HG03108 (cell line): ENCODE data around the gene TDRD1.

Experiments used
- ATAC-seq: cut with Tn5 transposase; IDR thresholded peaks from one replicate; pipeline ENCODE4 v1.9.1; 2021; ENCODE audit warnings: moderate library complexity; ENCODE audit not compliant: unreplicated experiment

The TDRD1 gene

DNA sequence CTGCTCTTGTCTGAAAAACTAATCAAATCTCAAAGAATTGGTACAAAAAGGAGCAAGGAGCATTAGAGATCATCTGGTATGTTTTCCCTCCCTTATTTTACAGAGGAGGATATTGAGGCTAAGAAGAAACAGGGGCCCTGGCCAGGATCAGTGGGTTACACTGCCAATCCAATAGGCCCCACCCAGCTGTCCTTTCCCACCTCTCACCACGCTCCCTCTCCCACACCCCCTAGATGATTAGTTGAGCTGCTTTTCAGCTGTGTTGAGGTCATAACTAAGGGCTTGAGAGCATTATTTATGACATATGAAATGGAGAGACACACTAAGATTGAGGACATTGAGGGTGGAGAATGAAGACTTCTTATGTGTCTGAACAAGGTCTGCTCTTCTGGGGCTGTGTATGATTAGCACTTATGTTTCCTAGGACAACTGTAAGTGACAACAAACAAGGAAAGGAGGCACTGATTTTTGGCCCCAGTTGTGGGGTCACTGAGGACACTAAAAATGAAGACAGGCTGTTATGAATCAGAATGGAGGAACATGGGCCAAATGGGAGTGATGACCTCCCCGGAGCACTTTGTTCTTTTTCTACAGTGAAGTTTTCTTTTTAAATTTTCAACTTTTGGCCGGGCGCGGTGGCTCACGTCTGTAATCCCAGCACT, 86.4 kb downstream of the TDRD1 start:
- ATAC-seq: no peak

DNA sequence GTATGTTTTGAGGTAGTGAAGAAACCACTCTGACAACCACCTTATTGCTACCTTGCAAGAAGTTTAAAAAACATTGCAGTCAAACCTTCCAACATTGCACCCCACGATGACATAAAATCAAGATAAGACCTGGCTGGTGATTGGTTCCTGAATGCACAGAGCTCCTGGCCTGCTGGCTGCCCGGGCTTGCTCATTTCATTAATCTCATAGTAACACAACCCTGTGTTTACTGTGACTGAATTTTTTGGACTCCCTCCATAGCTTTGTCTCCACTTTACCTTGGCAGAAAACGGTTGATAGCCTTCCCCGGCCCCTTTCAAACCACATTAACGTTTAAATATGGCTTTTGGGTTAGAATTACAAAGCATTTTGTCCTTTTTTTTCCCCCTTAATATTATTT, 87.4 kb downstream of the TDRD1 start:
- no peak for ATAC-seq

DNA sequence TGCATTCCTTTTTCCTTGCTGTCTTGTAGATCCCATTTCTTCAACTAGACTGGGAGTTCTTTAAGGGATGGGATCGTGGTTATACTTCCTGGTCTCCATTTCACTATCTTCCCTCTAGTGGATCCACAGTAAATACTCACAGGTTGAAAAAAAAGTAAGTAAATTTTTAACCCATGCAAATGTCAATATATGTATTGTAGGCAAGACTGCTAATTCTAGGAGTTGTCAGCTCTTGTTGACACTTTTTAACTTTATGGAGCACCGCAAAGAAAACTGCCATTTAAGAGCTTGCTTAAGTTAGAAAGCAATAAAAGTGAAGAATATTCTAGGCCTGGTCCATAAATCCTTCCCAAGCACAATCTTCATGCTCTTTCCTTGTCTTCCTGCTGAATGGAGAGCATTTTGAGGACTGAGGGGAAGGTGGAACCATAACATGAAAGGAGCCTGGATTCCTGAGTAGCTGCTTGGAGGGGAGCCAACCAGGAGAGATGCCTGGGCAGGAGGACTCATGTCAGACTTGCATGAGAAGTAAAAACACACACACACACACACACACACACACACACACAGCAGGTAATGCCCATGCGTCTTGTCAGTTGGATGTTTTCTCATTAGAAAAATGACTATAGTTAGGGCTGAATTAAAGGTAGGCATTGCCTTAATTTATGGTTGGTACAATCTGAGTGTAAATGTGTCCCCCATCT, 92.1 kb downstream of the TDRD1 start:
- no peak for ATAC-seq

DNA sequence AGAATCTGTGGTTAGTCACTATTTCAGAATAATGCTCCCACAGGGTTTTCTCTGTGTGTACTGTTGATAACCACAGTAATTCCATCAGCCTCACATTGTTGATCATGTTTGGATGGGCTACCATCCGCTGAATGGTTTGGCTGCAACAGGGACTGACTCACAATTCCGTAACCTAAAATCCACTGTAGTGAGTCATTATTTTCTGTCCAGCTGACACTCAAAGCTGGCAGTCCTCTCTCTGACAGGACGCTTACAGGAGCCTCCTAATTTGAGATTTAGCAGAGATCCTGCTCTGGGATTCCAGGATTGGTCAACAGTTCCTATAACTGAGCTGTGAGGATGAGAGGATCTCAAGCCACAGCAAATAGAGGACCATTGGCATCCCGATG, 92.6 kb downstream of the TDRD1 start:
- no peak for ATAC-seq

DNA sequence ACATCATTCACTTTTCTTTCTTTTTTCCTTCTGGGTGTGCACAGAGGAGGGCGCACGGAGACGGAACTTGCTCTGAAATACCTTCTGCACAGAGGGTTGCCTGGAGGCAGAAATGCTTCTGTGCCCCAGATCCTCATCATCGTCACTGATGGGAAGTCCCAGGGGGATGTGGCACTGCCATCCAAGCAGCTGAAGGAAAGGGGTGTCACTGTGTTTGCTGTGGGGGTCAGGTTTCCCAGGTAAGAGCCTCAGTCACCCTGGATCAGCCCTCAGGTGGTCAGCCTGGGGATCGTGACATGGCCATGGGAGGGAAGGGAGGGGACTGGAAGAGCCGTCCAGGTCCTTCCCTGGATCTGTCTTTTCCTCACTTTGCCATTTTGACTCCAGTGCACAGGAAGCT, 93.5 kb downstream of the TDRD1 start:
- ATAC-seq: no peak

DNA sequence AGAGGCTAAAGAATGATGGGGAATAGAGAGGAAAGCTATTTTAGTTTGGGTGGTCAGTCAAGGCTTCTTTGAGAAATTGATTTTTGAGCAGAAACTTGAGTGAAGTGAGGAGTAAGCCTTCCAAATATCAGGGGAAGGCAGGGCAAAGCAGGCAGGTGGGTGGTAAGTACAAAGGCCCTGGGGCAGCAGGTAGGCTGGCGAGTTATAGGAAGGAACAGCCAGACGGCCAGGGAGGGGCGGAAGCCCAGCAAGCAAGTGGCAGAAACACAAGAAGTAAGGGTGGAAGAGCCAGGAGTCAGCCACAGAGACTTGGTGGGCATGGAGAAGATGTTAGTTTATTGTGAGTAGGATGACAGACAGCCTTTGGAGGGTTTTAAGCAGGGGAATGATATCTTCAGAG, 94.8 kb downstream of the TDRD1 start:
- ATAC-seq: no peak

DNA sequence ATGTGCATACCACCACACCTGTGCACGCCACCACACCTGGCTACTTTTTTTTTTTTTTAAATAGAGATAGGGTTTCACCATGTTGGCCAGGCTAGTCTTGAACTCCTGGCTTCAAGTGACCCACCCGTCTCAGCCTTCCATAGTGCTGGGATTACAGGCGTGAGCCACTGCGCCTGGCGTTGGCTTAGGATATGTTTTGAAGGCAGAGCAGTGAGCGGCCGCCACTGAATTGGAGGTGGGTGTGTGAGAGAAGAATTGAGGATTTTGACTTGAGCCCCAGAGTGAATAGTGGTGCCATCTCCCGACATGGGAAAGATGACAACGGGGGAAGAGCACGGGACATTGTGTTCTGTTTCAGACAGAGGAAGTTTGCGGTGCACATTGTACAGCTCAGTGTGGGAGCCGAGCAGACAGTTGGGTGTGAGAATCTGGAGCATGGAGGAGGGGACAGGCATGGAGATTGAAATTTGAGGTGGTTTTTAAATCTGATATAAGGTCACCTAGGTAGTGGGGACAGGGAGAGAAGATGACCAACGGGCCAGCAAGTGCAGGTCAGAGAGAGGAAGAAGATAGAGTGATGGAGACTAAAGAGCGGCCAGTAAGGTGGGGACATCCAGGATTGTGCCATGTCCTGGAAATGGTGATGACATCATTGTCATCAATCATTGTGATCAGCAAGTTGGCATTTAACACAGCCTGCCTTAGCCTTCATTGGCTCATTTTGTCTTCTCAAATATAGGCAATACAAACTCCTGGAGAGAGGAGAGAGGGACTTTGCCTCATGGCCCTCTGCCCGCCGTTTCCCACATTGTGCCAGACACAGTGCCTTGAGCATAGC, 95.7 kb downstream of the TDRD1 start:
- no peak for ATAC-seq

DNA sequence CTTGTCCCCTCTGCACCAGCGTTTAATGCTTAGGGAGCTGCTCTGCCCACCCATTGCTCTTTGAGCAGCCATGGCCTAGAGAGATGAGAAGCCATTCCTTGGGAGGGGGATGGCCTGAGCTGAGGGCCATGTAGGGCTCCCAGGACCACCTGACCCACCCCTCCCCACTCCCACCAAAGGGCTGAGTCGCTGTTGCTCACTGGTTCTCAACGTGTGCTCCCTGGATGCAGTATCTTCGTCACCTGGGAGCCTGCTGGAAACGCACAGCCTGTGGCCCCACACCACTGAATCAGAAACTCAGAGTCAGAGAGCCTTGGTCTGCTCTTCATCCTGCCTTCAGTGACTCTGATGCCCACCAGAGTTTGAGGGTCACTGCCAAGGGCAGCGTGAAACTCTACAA, 96.9 kb downstream of the TDRD1 start:
- ATAC-seq: no peak

DNA sequence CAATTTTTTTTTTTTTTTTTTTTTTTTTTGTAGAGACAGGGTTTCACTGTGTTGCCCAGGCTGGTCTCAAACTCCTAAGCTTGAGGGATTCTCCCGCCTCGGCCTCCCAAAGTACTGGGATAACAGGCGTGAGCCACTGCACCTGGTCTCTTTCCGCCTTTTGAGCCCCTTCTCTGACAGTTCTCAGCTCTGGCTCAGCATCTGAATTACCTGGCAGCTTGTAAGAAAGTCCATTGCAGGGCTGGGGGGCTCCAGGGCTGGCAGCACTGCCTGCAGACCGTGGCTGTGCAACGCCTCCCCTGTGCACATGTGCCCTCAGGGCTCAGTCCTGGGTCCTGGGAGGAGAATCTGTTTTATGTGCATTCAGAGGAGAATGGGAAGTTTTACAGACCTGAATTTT, 97.5 kb downstream of the TDRD1 start:
- no peak for ATAC-seq

DNA sequence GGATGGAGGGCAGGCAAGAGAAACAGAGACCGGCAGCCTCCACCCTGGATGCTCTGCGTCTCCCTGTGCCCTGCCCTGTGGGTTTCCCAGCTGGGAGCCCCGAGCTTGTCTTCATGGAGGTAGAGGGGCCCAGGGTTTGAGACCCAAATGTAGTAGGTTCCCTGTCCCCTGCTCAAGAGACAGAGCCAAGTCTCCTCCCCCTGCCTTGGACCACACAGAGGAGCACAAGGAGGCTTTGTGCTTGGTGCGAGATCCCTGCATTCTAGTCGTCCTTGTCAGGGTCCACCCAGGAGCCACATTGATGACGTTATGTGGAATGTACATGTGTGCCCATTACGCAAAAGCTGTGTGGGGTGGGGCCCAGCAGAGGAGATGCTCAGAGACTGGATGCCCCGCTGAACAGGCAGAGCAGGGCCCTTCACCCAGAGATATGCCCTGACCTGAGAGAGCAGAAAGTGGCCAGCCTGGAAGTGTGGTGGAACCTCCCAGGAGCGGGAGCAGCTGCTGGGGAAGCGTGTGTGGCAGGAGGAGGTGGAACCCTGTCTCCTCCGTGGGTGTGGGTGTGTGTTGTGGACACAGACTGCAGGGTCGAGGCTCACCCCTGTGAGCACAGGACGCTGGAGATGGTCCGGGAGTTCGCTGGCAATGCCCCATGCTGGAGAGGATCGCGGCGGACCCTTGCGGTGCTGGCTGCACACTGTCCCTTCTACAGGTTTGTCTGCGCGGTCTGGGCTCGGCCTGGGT, 99.2 kb downstream of the TDRD1 start:
- no peak for ATAC-seq

DNA sequence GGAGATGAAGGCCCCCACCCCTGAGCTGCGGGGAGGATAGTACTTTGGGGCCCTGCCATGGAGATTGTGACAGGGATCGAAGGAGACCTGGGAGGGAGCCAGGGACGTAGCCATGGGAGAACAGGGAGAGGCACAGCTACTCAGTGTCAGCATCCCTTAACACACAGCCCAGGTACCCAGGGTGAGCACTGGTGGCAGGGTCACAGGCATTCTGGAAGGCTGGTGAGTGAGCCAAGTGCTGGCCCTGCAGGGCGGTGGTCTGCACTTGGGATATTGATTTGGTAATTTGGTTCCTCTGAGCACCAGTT, 99.7 kb downstream of the TDRD1 start:
- no peak for ATAC-seq

DNA sequence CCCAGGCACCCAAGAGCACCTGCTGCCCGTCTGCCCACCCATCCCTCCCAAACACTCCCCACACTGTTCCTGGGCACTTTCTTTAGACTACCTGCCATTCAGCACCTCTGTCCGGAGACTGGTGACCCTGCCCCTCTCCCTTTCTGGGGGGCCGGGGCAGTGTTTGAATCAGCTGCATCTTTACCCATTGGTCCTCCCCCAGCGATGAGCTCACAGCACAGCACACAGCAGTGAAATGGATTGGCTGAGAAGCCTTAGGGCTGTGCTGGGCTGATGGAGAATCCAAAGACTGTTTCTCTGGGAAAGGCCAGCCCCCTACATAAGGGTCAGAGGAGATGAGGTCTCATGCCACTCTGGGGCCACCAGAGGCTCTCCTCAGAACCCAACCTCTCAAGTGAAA, 100.1 kb downstream of the TDRD1 start:
- no peak for ATAC-seq

DNA sequence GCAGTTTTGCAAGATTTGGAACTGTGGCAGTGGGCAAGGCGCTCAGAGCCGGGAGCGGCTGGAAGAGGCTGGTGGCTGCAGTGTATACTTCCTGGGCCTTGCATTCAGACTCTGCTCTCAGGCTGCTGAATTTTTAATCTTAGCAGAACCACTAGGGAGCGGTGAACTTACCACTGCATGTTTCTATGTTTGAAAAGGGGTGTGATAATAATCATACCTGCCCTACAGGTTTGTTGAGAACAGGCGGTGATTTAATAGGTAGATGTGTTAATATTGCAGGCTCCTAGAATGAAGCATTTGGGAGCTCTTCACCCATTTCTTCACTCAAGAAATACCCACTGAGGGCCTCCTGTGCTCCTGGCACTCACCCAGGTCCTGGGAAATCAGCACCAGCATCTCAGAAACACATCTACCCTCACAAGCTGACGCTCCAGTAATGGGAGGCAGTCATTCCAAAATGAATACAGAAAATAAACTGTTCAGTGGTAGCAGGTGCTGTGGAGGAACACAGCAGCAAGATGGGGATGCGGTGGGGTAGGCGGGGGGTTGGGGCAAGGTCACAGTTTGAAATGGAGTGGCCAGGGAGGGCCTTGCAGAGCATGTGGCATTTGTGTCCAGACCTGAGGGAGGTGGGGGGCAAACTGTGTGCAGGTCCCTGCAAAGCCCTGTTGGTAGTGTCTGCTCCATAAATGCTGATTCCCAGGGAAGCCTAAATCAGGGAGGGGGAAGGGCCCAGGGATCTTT, 100.9 kb downstream of the TDRD1 start:
- ATAC-seq: no peak

DNA sequence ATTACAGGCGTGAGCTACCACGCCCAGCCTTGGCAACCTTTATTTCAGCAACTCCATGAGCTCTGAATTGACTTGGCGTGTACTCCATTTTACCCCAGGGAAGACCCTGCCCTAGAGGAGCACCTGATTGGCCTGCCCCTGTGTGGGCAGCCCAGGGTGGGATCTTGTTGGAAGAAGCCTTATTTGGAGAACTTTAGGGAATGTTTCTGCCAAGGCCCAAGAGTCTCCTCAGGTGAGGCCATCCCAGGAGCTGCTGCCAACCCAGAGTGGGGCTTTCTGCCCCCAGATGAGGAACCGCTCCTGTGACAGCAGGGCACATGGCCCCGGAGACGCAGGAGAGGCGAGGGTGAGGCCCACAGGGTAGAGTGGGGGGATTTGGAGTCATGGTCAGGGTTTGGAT, 101.9 kb downstream of the TDRD1 start:
- ATAC-seq: no peak

DNA sequence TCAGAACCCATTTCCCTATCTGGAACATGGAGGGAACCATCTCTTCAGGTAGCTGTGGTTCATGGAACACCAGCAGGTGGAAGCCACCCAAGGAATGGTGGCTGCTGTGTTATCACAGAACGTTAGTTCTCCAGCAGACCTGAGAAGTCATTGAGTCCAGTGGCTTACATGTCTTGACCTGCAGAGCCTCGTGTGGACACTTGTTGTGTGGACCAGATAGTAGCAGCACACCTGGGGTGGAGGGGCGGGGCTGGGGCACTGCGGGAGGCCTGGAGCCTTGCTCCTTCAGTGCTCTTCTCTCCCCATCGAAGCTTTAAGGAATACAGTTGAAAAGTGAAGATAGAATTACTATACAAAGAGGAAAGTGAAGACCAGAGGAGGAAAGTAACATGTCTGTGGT, 102.3 kb downstream of the TDRD1 start:
- no peak for ATAC-seq
